ENCODE data around the gene RFX2.
"Not testable (repeated sequence)": the region's sequence is repeated elsewhere in the genome, so short reads cannot be mapped to it uniquely, and the experiment has no call there.

RFX2 gene

DNA sequence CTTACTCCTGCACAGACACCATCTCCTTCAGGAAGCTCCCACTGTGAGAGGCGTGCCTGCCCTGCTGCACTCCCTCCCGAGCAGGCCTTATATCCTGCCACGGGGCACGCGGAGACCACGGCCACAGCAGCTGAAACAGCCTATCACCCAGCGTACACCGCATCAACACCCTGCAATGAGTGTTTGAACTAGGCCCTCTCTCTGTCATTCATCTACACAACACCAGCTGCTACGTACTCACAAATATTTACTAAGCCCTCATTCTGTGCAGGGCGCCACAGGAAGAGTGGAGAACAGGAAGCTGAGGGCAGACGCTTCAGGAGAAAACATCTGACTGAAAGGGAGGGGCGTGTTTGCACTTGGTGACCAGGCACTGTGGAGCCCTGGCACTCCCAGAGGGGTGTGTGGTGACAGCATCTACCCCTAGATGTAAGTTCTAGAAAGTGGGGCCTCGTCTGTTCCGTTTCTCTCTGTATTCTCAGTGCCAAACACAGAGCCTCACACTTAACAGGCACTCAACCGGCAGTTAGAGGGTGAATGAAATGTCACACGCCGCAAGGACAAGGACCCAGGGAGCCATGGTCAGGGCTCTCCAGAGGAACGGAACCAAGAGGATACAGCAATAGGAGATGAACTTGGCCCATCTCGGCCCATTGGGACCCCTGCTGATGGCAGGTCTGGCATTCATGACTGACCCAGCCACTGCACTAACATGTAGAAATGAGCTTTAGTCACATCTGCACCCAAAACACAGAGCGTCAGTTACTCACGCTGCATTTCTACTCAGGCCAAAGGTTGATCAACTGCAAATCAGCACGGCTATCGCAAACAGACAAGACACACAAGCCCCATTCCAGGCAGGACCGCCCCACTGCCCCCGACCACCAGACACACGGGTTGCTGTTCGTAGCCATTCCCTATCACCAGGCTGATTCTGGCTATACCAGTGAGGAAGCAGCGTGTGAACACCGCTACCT is 148.0 kb downstream of the RFX2 start:
- ATAC-seq: no peak
- no peak for TF ChIP-seq OSR1 (CRISPR knock-in tag; IDR thresholded peaks at IDR 0.05)
- TF ChIP-seq, protein P1, sequence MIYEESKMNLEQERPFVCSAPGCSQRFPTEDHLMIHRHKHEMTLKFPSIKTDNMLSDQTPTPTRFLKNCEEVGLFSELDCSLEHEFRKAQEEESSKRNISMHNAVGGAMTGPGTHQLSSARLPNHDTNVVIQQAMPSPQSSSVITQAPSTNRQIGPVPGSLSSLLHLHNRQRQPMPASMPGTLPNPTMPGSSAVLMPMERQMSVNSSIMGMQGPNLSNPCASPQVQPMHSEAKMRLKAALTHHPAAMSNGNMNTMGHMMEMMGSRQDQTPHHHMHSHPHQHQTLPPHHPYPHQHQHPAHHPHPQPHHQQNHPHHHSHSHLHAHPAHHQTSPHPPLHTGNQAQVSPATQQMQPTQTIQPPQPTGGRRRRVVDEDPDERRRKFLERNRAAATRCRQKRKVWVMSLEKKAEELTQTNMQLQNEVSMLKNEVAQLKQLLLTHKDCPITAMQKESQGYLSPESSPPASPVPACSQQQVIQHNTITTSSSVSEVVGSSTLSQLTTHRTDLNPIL (CRISPR knock-in tag; IDR thresholded peaks at IDR 0.05; ENCODE audit: low read depth): no peak
- no peak for TF ChIP-seq SNAI2 (CRISPR knock-in tag; IDR thresholded peaks at IDR 0.05)
- no peak for TF ChIP-seq ZNF70 (CRISPR knock-in tag; IDR thresholded peaks at IDR 0.05)
- TF ChIP-seq ESRRG (CRISPR knock-in tag; IDR thresholded peaks at IDR 0.05): no peak
- TF ChIP-seq, protein P2, sequence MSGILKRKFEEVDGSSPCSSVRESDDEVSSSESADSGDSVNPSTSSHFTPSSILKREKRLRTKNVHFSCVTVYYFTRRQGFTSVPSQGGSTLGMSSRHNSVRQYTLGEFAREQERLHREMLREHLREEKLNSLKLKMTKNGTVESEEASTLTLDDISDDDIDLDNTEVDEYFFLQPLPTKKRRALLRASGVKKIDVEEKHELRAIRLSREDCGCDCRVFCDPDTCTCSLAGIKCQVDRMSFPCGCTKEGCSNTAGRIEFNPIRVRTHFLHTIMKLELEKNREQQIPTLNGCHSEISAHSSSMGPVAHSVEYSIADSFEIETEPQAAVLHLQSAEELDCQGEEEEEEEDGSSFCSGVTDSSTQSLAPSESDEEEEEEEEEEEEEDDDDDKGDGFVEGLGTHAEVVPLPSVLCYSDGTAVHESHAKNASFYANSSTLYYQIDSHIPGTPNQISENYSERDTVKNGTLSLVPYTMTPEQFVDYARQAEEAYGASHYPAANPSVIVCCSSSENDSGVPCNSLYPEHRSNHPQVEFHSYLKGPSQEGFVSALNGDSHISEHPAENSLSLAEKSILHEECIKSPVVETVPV (CRISPR knock-in tag; IDR thresholded peaks at IDR 0.05): no peak
- TF ChIP-seq, protein P3, sequence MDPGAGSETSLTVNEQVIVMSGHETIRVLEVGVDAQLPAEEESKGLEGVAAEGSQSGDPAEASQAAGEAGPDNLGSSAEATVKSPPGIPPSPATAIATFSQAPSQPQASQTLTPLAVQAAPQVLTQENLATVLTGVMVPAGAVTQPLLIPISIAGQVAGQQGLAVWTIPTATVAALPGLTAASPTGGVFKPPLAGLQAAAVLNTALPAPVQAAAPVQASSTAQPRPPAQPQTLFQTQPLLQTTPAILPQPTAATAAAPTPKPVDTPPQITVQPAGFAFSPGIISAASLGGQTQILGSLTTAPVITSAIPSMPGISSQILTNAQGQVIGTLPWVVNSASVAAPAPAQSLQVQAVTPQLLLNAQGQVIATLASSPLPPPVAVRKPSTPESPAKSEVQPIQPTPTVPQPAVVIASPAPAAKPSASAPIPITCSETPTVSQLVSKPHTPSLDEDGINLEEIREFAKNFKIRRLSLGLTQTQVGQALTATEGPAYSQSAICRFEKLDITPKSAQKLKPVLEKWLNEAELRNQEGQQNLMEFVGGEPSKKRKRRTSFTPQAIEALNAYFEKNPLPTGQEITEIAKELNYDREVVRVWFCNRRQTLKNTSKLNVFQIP (CRISPR knock-in tag; IDR thresholded peaks at IDR 0.05; ENCODE audit: borderline replicate concordance, low read depth): no peak
- TF ChIP-seq TOX (CRISPR knock-in tag; IDR thresholded peaks at IDR 0.05; ENCODE audit: borderline replicate concordance): no peak
- TF ChIP-seq ZNF565 (CRISPR knock-in tag; conservative IDR thresholded peaks at IDR 0.05; ENCODE audit: low read depth): no peak
- no peak for TF ChIP-seq GLIS3 (CRISPR knock-in tag; IDR thresholded peaks at IDR 0.05)
- TF ChIP-seq, protein P4, sequence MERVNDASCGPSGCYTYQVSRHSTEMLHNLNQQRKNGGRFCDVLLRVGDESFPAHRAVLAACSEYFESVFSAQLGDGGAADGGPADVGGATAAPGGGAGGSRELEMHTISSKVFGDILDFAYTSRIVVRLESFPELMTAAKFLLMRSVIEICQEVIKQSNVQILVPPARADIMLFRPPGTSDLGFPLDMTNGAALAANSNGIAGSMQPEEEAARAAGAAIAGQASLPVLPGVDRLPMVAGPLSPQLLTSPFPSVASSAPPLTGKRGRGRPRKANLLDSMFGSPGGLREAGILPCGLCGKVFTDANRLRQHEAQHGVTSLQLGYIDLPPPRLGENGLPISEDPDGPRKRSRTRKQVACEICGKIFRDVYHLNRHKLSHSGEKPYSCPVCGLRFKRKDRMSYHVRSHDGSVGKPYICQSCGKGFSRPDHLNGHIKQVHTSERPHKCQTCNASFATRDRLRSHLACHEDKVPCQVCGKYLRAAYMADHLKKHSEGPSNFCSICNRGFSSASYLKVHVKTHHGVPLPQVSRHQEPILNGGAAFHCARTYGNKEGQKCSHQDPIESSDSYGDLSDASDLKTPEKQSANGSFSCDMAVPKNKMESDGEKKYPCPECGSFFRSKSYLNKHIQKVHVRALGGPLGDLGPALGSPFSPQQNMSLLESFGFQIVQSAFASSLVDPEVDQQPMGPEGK (CRISPR knock-in tag; IDR thresholded peaks at IDR 0.05; ENCODE audit: borderline replicate concordance): no peak
- no peak for TF ChIP-seq BACH2 (CRISPR knock-in tag; IDR thresholded peaks at IDR 0.05; ENCODE audit: borderline replicate concordance)
- no peak for TF ChIP-seq ZNF8 (CRISPR knock-in tag; IDR thresholded peaks at IDR 0.05)
- no peak for TF ChIP-seq TCF4 (CRISPR knock-in tag; IDR thresholded peaks at IDR 0.05; ENCODE audit: borderline replicate concordance)
- no peak for TF ChIP-seq ISL1 (CRISPR knock-in tag; IDR thresholded peaks at IDR 0.05)
- TF ChIP-seq, protein P5, sequence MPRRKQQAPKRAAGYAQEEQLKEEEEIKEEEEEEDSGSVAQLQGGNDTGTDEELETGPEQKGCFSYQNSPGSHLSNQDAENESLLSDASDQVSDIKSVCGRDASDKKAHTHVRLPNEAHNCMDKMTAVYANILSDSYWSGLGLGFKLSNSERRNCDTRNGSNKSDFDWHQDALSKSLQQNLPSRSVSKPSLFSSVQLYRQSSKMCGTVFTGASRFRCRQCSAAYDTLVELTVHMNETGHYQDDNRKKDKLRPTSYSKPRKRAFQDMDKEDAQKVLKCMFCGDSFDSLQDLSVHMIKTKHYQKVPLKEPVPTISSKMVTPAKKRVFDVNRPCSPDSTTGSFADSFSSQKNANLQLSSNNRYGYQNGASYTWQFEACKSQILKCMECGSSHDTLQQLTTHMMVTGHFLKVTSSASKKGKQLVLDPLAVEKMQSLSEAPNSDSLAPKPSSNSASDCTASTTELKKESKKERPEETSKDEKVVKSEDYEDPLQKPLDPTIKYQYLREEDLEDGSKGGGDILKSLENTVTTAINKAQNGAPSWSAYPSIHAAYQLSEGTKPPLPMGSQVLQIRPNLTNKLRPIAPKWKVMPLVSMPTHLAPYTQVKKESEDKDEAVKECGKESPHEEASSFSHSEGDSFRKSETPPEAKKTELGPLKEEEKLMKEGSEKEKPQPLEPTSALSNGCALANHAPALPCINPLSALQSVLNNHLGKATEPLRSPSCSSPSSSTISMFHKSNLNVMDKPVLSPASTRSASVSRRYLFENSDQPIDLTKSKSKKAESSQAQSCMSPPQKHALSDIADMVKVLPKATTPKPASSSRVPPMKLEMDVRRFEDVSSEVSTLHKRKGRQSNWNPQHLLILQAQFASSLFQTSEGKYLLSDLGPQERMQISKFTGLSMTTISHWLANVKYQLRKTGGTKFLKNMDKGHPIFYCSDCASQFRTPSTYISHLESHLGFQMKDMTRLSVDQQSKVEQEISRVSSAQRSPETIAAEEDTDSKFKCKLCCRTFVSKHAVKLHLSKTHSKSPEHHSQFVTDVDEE (CRISPR knock-in tag; IDR thresholded peaks at IDR 0.05): no peak
- TF ChIP-seq ARNTL (CRISPR knock-in tag; IDR thresholded peaks at IDR 0.05; ENCODE audit: borderline replicate concordance, low read depth): no peak
- no peak for TF ChIP-seq CSDC2 (CRISPR knock-in tag; IDR thresholded peaks at IDR 0.05)
- TF ChIP-seq ZFP30 (CRISPR knock-in tag; IDR thresholded peaks at IDR 0.05): no peak

DNA sequence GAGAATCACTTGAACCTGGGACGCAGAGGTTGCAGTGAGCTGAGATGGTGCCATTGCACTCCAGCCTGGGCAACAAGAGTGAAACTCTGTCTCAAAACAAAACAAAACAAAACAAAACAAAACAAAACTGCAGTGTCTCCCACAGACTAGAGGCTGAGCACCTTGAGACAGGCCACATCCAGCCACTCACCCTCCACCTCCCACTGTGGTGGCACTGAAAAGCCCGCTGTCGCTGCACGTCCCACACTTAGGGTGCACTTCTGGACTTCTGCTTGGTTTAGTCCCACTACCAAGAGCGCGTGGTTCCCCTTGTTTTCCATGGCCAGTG is 148.7 kb downstream of the RFX2 start:
- ATAC-seq: not testable (repeated sequence)
